GM23338 (cell line): ENCODE data around the gene GOT2. TPM values are rescaled to one million over a fixed set of nuclear protein-coding genes. Genes with fewer than 3 reads are reported as not detected.

ENCODE experiments used
- ATAC-seq: fragments of 200-7000 bp; cut with Tn5 transposase; 3 replicates; pipeline ENCODE4 v1.9.1; 2020
- DNase-seq: peaks from one replicate; pipeline ENCODE4 v3.0.0-alpha.2; 2015; ENCODE audit warnings: low spot score
- H2AFZ ChIP-seq: fragments of 200-600 bp; sonication (generic); 2 replicates; pipeline ENCODE4 v1.8.0; 2016; ENCODE audit warnings: antibody characterized with exemption, mild to moderate bottlenecking, moderate library complexity
- H3F3A ChIP-seq: fragments of 200-600 bp; sonication (generic); replicated peaks from 2 replicates; pipeline ENCODE4 v1.8.0; 2017; ENCODE audit warnings: antibody characterized with exemption, mixed run types, low read depth
- H3K27ac ChIP-seq: fragments of 200-600 bp; sonication (generic); 2 replicates; pipeline ENCODE4 v1.6.1; 2016; ENCODE audit warnings: low read depth
- H3K27me3 ChIP-seq: fragments of 200-600 bp; sonication (generic); 2 replicates; pipeline ENCODE4 v1.8.0; 2016; ENCODE audit warnings: mild to moderate bottlenecking, mixed run types, moderate library complexity; ENCODE audit not compliant: insufficient read depth
- H3K36me3 ChIP-seq: fragments of 200-600 bp; sonication (generic); 2 replicates; pipeline ENCODE4 v1.8.0; 2016; ENCODE audit warnings: mild to moderate bottlenecking; ENCODE audit not compliant: insufficient read depth
- H3K4me1 ChIP-seq: fragments of 200-600 bp; sonication (generic); 2 replicates; pipeline ENCODE4 v1.8.0; 2016; ENCODE audit warnings: mild to moderate bottlenecking, moderate library complexity; ENCODE audit not compliant: insufficient read depth
- H3K4me2 ChIP-seq: fragments of 200-600 bp; sonication (generic); 2 replicates; pipeline ENCODE4 v1.7.1; 2017; ENCODE audit warnings: mixed run types
- H3K4me3 ChIP-seq: fragments of 200-600 bp; sonication (generic); 2 replicates; pipeline ENCODE4 v1.6.1; 2016; ENCODE audit warnings: mixed run types
- H3K79me2 ChIP-seq: fragments of 200-600 bp; sonication (generic); replicated peaks from 2 replicates; pipeline ENCODE4 v1.8.0; 2017; ENCODE audit warnings: mild to moderate bottlenecking; ENCODE audit not compliant: insufficient read depth
- H3K9me2 ChIP-seq: fragments of 200-600 bp; sonication (generic); 2 replicates; pipeline ENCODE4 v1.8.0; 2017; ENCODE audit not compliant: insufficient read depth
- H4K20me1 ChIP-seq: fragments of 200-600 bp; sonication (generic); replicated peaks from 2 replicates; pipeline ENCODE4 v1.8.0; 2017; ENCODE audit warnings: mild to moderate bottlenecking; ENCODE audit not compliant: insufficient read depth
- H3K27ac Mint-ChIP-seq: 2 replicates; pipeline ENCODE4 v1.8.0; 2020; ENCODE audit warnings: inconsistent platforms, mild to moderate bottlenecking, moderate library complexity, mixed read lengths
- H3K27me3 Mint-ChIP-seq: 3 replicates; pipeline ENCODE4 v1.8.0; 2022; ENCODE audit warnings: low read depth, mild to moderate bottlenecking, moderate library complexity, mixed read lengths, inconsistent platforms; ENCODE audit not compliant: insufficient read depth, poor library complexity
- H3K36me3 Mint-ChIP-seq: 3 replicates; pipeline ENCODE4 v1.8.0; 2021; ENCODE audit warnings: low read depth, mild to moderate bottlenecking, inconsistent platforms, moderate library complexity, mixed read lengths
- H3K4me1 Mint-ChIP-seq: 3 replicates; pipeline ENCODE4 v1.8.0; 2020; ENCODE audit warnings: mild to moderate bottlenecking, inconsistent platforms, mixed read lengths
- H3K4me3 Mint-ChIP-seq: 3 replicates; pipeline ENCODE4 v1.8.0; 2021; ENCODE audit warnings: moderate library complexity, mild to moderate bottlenecking, inconsistent platforms, mixed read lengths
- H3K9me3 Mint-ChIP-seq: 3 replicates; pipeline ENCODE4 v1.8.0; 2020; ENCODE audit warnings: moderate library complexity, mild to moderate bottlenecking, inconsistent platforms, mixed read lengths
- CREB1 ChIP-seq: fragments of 250-450 bp; sonication (Bioruptor Pico); IDR thresholded peaks from 2 replicates; pipeline ENCODE4 v1.5.0; 2020; ENCODE audit warnings: low read depth, mild to moderate bottlenecking, moderate library complexity
- CTCF ChIP-seq, 2 experiments: fragments of 200-600 bp in 1 of 2; sonication (generic) in 1 of 2; conservative IDR thresholded peaks; 2 replicates each; pipeline versions ENCODE4 v1.5.1 to v1.6.1; 2016 to 2017; ENCODE audit warnings: antibody characterized with exemption in 2 of 2, low read depth in 2 of 2, mild to moderate bottlenecking in 2 of 2, moderate library complexity in 1 of 2
- ETS1 ChIP-seq: IDR thresholded peaks from 2 replicates; pipeline ENCODE4 v1.6.1; 2016; ENCODE audit warnings: antibody characterized with exemption
- EZH2 ChIP-seq: fragments of 200-600 bp; sonication (generic); IDR thresholded peaks from one replicate; pipeline ENCODE4 v1.8.0; 2017; ENCODE audit warnings: antibody characterized with exemption, mild to moderate bottlenecking, low read depth; ENCODE audit not compliant: unreplicated experiment
- EZH2phosphoT487 ChIP-seq: fragments of 200-600 bp; sonication (generic); IDR thresholded peaks from one replicate; pipeline ENCODE4 v1.8.1; 2018; ENCODE audit warnings: antibody characterized with exemption; ENCODE audit not compliant: unreplicated experiment
- JUNB ChIP-seq: IDR thresholded peaks from one replicate; pipeline ENCODE4 v1.6.1; 2016; ENCODE audit warnings: antibody characterized with exemption; ENCODE audit not compliant: unreplicated experiment
- NANOG ChIP-seq: IDR thresholded peaks from 2 replicates; pipeline ENCODE4 v1.6.1; 2016; ENCODE audit warnings: antibody characterized with exemption, borderline replicate concordance
- POLR2AphosphoS5 ChIP-seq: IDR thresholded peaks from 2 replicates; pipeline ENCODE4 v1.6.1; 2016; ENCODE audit warnings: antibody characterized with exemption, low read depth
- REST ChIP-seq: IDR thresholded peaks from one replicate; pipeline ENCODE4 v1.6.1; 2018; ENCODE audit warnings: antibody characterized with exemption; ENCODE audit not compliant: unreplicated experiment
- STAT1 ChIP-seq: IDR thresholded peaks from one replicate; pipeline ENCODE4 v1.6.1; 2016; ENCODE audit warnings: antibody characterized with exemption; ENCODE audit not compliant: unreplicated experiment
- ZNF114 ChIP-seq: fragments of 250-450 bp; sonication (Bioruptor Pico); IDR thresholded peaks from 2 replicates; pipeline ENCODE4 v1.5.0; 2020; ENCODE audit warnings: mild to moderate bottlenecking, moderate library complexity
- ZNF331 ChIP-seq: fragments of 250-450 bp; sonication (Bioruptor Pico); IDR thresholded peaks from 2 replicates; pipeline ENCODE4 v1.5.0; 2020; ENCODE audit warnings: low read depth, mild to moderate bottlenecking, moderate library complexity
- polyA plus RNA-seq: library from polyadenylated mRNA; unstranded; fragments of >200 nt; fragmentation: Nextera tagmentation; extraction: Ambion mirVana; gene quantifications from 2 replicates; pipeline ENCODE4 v1.2.1, GENCODE V29; 2016
- total RNA-seq: library from RNA; depleted of rRNA; stranded (reverse); fragments of >200 nt; shearing (Covaris generic); gene quantifications from 2 replicates; pipeline ENCODE4 v1.2.3, GENCODE V29; 2014
- TF ChIP-seq, protein P1 (sequence below): fragments of 250-450 bp; sonication (Bioruptor Pico); IDR thresholded peaks from 2 replicates; pipeline ENCODE4 v1.5.0; 2020; ENCODE audit warnings: mild to moderate bottlenecking, moderate library complexity

GOT2 gene
- total and polyA plus RNA-seq, 2 experiments from 2014 or later: 133 to 205 TPM

DNA sequence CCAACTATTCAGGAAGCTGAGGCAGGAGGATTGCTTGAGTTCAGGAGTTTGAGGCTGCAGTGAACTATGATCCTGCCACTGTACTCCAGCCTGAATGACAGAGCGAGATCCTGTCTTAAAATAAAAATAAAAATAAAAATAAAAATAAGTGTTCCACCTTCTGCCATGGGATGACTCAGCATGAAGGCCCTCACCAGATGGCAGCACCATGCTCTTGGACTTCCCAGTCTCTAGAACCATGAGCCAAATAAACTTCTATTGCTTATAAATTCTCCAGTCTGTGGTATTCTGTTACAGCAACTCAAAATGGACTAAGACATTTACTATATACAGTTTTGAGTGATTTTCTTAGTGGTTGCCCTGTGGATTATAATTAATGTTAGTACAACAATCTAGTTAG lies 41.7 kb downstream of the GOT2 start:
- Histone ChIP-seq H3K4me1 (no peaks in the 10 kb centered on the region), H3F3A (no peaks in the 10 kb centered on the region), H3K27me3 (no peaks in the 10 kb centered on the region), H3K9me2 (no peaks in the 10 kb centered on the region), H2AFZ (no peak overlapping the region), H3K27ac (no peak overlapping the region), H3K79me2 (no peaks in the 10 kb centered on the region), H3K4me2 (no peak overlapping the region), H3K4me3 (no peak overlapping the region), H4K20me1 (no peaks in the 10 kb centered on the region), H3K36me3 (no peaks in the 10 kb centered on the region)
- DNase-seq (no peak), ATAC-seq (no peak)
- peaks cover 24% of the 10 kb centered on the region for H3K9me3 Mint-ChIP-seq
- H3K27ac Mint-ChIP-seq: no peak overlapping the region
- H3K4me1 Mint-ChIP-seq: no peaks in the 10 kb centered on the region
- H3K4me3 Mint-ChIP-seq: no peak overlapping the region
- H3K27me3 Mint-ChIP-seq: no peaks in the 10 kb centered on the region
- TF ChIP-seq NANOG: no peak
- no peak for TF ChIP-seq POLR2AphosphoS5
- no peak for TF ChIP-seq ZNF114
- TF ChIP-seq ZNF331 (CRISPR knock-in tag): no peak
- TF ChIP-seq STAT1: no peak
- no peak for TF ChIP-seq ETS1
- no peak for TF ChIP-seq CREB1 (CRISPR knock-in tag)
- TF ChIP-seq EZH2: no peak
- TF ChIP-seq JUNB: no peak
- TF ChIP-seq REST: no peak
- TF ChIP-seq, protein P1, sequence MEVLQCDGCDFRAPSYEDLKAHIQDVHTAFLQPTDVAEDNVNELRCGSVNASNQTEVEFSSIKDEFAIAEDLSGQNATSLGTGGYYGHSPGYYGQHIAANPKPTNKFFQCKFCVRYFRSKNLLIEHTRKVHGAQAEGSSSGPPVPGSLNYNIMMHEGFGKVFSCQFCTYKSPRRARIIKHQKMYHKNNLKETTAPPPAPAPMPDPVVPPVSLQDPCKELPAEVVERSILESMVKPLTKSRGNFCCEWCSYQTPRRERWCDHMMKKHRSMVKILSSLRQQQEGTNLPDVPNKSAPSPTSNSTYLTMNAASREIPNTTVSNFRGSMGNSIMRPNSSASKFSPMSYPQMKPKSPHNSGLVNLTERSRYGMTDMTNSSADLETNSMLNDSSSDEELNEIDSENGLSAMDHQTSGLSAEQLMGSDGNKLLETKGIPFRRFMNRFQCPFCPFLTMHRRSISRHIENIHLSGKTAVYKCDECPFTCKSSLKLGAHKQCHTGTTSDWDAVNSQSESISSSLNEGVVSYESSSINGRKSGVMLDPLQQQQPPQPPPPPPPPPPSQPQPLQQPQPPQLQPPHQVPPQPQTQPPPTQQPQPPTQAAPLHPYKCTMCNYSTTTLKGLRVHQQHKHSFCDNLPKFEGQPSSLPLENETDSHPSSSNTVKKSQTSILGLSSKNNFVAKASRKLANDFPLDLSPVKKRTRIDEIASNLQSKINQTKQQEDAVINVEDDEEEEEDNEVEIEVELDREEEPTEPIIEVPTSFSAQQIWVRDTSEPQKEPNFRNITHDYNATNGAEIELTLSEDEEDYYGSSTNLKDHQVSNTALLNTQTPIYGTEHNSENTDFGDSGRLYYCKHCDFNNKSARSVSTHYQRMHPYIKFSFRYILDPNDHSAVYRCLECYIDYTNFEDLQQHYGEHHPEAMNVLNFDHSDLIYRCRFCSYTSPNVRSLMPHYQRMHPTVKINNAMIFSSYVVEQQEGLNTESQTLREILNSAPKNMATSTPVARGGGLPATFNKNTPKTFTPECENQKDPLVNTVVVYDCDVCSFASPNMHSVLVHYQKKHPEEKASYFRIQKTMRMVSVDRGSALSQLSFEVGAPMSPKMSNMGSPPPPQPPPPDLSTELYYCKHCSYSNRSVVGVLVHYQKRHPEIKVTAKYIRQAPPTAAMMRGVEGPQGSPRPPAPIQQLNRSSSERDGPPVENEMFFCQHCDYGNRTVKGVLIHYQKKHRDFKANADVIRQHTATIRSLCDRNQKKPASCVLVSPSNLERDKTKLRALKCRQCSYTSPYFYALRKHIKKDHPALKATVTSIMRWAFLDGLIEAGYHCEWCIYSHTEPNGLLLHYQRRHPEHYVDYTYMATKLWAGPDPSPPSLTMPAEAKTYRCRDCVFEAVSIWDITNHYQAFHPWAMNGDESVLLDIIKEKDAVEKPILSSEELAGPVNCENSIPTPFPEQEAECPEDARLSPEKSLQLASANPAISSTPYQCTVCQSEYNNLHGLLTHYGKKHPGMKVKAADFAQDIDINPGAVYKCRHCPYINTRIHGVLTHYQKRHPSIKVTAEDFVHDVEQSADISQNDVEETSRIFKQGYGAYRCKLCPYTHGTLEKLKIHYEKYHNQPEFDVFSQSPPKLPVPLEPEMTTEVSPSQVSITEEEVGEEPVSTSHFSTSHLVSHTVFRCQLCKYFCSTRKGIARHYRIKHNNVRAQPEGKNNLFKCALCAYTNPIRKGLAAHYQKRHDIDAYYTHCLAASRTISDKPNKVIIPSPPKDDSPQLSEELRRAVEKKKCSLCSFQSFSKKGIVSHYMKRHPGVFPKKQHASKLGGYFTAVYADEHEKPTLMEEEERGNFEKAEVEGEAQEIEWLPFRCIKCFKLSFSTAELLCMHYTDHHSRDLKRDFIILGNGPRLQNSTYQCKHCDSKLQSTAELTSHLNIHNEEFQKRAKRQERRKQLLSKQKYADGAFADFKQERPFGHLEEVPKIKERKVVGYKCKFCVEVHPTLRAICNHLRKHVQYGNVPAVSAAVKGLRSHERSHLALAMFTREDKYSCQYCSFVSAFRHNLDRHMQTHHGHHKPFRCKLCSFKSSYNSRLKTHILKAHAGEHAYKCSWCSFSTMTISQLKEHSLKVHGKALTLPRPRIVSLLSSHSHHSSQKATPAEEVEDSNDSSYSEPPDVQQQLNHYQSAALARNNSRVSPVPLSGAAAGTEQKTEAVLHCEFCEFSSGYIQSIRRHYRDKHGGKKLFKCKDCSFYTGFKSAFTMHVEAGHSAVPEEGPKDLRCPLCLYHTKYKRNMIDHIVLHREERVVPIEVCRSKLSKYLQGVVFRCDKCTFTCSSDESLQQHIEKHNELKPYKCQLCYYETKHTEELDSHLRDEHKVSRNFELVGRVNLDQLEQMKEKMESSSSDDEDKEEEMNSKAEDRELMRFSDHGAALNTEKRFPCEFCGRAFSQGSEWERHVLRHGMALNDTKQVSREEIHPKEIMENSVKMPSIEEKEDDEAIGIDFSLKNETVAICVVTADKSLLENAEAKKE: no peak
- TF ChIP-seq CTCF (conservative IDR thresholded peaks at IDR 0.05; ENCODE audit: low read depth in 2 of 2): no peak
- TF ChIP-seq EZH2phosphoT487: no peak
- H3K36me3 Mint-ChIP-seq: no peaks in the 10 kb centered on the region
